G401 (cell line): ENCODE data around the gene TFEB. TPM values are rescaled to one million over a fixed set of nuclear protein-coding genes. Genes with fewer than 3 reads are reported as not detected.

Experiments
- DNase-seq: peaks from one replicate; pipeline ENCODE4 v3.0.0-alpha.2; 2015; ENCODE audit warnings: low spot score
- in situ Hi-C: cut with HindIII; loops from 2 replicates; pipeline ENCODE4 v1.10.0; 2016; ENCODE audit warnings: low sequenced_read_pairs, mixed read lengths
- total RNA-seq: library from RNA; depleted of rRNA; stranded (reverse); fragments of >200 nt; shearing (Covaris generic); gene quantifications from 2 replicates; pipeline ENCODE4 v1.2.3, GENCODE V29; 2014

Gene TFEB
- total RNA-seq, 1 experiment from 2014 or later: 9.8 TPM

DNA sequence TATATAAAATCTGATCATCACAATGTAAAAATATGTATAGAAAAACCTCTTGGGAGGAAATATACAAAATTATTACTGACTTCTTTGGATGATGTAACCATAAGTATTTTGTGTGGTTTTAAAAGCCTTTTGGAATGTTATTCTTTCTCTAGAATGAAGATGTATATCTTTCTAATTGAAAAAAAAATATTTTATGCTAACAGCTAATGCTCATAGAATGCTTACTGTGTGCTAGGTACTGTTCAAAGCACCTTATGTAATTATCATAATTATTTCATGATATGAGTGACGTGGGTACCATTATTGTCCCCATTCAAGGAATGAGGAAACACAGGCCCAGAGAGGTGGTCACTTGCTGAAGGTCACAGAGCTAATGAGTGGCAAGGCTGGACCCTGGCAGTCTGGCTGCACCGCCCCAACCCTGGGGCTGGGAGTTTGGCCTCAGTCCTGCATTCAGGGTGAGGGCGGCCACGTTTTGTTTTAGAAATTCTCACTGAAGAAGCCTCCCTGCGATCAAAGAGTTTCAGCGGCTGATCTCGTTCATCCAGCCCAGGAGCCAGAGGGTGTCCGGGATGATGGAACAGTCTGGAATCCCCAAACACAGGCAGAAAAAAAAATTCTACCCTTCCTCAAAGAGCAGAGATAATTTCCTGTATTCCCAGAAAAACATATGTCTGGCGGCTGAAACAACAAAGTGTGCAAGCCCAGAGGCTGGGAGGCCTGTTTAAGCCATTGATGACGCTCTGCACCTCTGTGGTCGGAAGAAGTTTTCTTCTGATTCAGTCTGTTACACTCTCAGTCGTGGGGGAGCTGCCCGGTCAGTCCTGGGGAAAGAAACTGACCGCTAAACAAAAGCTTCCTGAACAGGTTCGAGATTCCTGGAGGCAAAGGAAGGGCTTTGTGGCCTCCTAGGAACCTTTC, 37.3 kb downstream of the TFEB start:
- no peak for DNase-seq
- in situ Hi-C loops: no loop called here

DNA sequence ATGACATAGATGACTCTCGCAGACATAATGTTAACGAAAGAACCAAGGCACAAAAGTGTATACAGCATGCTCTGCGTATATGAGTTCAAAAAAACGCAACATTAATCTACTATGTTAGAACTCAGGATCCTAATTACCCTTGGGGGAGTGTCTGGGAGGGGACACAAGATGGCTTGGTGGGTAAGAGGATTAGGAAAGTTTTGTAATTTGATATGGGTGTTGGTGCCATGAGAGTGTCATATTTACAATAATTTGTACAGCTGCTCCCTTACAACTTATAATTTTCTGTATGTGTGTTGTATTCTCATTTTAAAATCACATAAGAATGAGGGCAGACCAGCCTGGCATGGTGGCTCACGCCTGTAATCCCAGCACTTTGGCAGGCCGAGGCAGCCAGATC, 38.6 kb downstream of the TFEB start:
- in situ Hi-C loops: no loop called here
- no peak for DNase-seq

DNA sequence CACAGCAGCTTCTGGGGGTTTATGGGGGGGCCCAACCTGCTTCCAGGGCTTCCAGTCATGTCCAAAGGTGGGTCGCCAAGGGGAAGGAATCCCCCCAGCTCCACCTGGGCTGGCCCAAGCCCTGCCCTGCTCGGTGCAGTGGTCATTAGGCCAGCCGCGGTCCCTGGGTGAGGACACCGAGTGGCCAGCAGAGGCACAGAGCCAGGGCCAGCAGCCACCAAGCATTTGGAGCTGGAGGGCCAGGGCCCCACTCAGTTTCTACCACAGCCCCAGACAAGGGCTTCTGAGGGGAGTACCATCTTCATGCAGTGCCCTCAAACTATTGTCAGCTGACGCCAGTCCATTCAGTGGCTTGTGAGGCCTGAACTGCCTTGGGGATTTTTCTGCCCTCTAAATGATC, 39.6 kb downstream of the TFEB start:
- in situ Hi-C loops: no loop called here

DNA sequence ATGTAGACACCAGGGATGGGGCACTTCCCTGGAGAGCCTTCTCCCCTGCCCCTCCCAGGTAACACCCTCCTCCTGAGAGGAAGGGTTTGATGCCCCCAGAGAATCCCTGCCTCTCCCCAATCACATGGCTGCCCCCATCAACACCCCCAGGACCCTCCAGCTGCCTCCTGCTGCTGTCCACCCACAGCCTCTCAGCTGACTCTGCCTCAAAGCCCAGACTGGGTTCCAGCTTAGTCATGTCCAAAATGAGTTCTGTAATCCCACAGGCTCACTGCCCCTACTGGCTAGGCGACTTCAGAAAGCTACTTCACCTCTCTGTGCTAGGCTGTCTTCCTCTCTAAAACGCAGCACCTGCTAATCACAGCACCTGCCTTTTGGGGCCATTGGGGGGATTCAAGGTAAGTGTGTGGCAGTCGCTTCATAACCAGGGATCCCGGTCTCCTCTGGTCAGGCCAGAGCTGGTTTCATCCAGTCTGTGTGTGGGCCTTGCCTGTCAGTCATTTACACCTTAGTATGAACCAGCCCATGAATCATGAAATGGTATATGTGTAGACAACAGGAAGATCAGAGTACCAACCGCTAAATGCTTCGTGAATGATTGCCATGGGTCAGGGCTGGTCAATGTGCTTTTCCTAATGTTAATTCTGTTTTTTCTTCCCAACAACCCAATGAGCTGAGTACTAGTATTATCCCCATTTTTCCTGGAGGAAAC, 40.4 kb downstream of the TFEB start:
- DNase-seq: no peak
- in situ Hi-C loops: no loop called here

More for the DNA sequence above, 39.6 kb downstream of the TFEB start:
- no peak for DNase-seq

DNA sequence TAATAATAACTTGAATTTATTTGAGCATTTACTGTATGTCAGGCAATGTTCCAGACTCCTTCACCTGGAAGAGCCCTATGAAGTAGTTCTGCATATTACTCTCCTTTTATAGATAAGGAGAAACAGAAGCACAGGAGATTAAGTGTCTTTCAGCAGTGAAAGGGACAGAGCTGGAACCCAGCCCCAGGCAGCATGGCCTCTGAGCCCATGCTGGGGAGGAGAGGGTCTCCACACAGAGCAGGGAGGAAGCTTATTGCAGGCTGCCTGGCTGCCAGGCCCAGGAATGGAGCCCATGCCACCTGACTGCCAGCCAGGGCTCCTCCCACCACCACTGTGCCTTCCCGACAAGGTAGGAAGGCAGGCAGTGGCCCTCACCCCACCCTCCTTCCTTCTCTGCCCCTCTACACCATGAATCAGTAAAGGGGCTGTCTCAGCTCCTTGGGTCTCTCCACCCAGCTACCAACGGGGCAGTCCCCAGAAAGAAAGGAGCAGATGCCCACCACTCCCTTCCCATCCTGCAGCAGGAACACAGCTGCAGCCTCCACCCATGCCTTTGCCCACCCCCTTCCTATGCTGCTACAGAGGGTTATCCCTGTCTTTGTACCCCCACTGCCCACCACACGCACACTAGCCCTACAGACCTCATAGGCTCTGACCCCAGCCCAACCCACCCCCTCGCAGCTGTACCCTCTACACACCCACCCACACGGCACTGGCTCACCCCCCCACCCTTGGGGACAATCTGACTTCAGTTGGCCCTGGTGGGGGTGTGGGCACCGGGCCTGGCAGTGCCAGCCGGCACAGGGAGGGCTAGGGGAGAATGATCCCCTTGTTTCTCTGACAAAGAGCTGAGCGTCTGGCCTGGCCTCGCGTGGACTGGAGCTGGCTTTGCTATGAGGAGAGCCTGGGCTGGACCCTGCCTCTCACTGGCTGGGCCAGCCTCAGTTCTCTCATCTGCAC, 41.8 kb downstream of the TFEB start:
- no peak for DNase-seq
- in situ Hi-C loops: no loop called here

DNA sequence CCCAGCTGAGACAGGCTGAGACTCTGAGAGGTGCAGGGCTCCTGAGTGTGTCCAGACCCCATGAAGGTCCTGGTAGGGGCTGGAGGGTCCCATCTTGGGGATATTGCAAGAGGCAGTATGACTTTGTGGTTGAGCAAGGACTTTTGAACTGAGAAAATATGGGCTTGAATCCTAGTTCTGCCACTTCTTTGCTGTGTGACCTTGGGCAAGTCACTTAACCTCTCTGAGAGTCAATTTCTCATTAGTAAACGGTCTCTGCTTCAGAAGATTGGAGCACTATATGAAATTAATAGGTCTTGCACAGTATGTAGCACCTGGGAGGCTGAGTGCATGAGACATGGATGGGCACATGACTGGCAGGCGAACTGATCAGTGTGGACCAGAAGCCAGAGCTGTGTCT, 42.7 kb downstream of the TFEB start:
- in situ Hi-C loops: no loop called here
- no peak for DNase-seq

DNA sequence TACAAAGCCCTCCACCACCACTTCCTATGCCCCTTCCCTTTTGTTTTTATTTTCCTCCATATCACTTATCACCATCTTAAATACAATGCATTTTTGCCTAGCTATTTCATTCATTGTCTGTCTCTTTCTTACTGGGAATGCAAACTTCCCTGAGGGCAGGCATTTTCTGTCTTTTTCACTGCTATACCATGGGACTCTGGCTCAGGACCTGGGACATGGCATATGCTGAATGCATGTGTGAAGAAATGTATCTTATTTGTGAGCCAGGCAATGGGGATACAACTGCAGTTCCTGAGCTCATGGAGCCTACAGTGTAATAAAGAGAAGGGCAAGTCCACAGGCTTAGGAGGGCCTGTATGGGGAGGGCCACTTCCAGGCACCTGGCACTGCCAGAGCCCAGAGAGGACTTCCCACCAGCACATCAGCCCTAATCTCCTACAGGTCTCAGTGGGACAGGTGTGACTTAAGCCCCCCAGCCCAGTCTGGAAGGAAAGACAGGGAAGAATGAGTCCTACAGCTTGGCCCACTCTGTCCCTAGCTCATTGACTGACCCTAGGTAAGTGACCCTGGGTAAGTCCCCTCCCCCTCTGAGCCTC, 43.2 kb downstream of the TFEB start:
- DNase-seq: no peak
- in situ Hi-C loops: no loop called here

DNA sequence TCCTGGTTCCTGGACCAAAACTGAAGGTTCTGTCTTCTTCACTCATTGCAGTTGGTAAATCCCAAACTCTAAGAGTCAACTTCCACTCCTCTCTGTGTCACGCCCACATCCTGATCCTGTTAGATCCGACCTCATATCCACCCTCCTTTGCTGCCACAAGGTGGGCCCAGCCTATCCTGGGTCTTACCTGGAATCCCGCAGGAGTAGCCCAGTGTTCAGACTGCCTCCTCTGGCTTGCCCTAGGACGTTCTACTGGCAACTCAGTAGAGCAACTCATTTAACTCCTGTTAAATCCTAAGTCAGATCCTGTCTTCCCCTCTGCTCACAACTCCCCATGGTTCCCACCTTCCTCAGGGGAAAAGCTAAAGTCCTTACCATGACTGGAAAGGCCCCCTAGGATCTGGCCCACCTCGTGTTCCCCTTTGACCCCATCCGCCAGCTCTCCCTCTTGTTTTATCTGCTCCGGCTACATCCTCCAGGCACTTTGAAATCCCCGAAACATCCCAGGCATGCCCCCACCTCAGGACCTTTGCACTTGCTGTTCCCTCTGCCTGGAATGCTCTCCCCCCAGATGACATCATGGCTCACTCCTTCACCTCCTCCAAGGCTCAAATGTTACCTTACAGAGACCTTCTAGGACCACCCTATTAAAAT, 43.9 kb downstream of the TFEB start:
- in situ Hi-C loops: no loop called here
- DNase-seq: no peak

DNA sequence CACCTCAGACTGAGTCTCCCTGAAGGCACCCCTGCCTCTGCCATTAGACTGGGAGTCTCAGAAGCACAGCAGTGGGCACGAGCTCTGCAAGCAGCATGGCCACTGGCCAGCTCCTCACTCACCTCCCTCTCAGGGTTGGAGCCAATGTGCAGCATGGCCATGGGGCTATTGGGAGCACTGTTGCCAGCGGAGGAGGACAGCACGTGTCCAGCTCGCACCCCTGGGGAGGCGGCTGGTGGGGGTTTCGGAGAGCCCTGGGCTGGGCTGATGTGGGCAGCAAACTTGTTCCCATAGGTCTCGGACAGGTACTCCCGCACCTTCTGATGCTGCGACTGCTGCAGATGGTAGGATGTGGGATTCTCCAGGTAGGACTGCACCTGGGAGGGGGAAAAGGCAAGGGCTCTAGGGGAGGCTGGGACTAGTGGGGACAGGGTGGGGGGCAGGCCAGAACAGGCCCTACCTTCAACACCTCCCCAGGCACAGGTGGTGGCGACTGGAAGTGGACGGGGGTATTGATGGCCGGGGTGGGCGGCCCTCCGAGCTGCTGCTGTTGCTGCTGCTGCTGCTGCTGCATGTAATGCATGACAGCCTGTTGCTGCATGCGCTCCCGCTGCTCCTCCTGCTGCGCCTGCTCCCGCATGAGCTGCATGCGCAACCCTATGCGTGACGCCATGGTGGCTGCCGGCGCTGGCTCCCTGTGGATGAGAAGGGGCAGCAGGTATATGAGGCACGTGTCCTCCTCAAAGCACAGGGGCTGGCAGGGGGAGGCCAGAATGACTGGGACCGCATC, 44.7 kb downstream of the TFEB start:
- in situ Hi-C loops: no loop called here

DNA sequence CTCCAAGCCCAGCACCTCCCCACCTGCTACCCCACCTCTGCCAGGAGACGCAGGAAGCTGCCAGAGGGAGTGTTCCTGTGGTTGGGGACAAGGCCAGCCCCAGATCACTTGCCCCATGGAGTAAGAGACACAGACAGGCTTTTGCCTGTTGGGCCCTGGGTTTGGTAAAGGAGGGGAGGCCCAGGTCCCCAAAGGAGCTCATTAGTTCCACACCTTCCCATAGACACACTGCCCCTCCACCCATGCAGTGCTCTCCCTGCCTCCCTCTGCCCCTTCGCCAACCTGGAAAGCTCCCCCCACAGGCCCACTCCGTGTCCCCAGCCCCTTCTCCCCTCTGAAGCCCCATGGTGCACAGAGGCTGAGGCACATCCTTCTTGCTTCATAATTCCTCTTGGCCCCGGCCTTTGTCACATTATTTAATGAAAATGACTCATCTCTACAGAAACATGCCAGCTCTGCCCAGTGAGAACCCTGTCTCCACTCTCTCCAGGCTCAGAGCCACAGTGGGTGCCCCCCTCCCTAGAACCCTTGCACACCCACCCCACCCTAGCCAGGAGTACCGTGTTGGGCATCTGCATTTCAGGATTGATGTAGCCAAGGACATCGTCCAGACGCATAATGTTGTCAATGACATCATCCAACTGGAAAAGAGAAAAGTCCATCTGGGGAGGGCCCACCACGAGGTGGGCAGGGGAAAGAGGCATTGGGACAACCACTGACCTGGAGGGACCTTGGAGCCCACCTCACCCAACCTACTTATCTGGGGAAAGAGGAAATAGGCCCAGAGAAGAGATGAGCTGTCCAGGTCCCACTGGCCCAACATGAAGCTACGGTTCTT, 46.0 kb downstream of the TFEB start:
- no peak for DNase-seq
- in situ Hi-C loops: no loop called here

More for the DNA sequence above, 44.7 kb downstream of the TFEB start:
- no peak for DNase-seq

DNA sequence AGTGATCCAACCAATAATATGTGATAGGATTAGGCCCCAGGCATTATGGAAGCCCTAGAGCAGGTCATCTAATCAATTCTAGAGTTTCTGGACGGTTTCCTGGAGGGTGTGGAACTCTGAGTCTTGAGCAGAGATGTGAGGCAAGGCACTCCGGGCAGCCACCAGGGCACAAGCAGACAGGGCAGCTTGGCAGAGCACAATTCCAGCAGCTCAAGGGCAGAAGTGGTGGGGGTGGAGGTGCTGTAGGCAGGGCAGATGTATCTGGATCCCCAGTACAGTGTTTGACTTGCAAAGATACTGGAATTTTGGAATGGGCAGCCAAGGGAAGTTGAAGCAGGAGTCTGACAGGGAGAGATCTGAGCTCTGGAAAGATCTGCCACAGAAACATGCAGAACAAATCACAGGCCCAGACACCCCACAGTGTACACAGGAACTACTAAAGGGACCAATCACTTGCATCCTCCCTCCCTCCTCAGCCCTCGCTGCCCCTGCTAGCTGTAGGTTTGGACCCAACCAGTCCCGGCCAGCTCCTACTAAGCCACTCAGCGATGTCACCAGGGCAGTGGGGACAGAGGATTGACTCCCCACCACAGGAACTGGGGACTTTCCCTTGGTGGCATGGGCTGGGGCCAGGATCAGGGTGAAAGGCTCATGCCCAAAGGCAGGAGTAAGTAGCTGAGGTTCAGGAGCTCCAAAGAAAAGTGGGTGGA, 47.0 kb downstream of the TFEB start:
- DNase-seq: no peak
- in situ Hi-C loops: no loop called here

DNA sequence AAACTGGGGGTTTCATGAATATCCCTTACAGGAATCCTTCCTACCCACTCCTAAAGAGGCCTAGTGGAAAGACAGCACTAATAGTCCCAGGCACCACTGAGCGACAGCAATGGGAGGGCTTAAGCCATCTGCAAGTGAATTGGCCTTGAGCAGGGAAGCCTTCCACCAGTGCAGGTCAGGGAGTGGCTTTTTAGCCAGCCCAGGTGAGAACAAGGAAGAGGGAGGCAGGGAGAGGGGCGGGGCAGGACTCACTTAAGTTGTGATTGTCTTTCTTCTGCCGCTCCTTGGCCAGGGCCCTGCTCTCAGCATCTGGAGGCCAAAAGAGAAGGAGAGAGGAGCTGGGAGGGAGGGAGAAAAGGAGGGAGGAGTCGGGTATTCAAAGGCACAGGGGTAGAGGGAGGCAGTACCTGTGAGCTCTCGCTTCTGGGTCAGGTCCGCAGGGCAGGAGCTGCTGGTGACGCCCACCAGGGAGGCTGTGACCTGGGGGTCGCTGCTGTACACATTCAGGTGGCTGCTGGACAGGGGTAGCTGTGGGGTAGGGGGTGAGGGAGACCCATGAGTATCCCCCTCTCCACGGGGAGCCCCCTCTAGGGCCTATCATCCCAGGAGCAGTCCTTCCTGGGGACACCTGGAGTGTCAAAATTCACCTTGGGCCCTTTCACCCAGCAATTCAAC, 47.8 kb downstream of the TFEB start:
- in situ Hi-C loops: no loop called here
- no peak for DNase-seq

DNA sequence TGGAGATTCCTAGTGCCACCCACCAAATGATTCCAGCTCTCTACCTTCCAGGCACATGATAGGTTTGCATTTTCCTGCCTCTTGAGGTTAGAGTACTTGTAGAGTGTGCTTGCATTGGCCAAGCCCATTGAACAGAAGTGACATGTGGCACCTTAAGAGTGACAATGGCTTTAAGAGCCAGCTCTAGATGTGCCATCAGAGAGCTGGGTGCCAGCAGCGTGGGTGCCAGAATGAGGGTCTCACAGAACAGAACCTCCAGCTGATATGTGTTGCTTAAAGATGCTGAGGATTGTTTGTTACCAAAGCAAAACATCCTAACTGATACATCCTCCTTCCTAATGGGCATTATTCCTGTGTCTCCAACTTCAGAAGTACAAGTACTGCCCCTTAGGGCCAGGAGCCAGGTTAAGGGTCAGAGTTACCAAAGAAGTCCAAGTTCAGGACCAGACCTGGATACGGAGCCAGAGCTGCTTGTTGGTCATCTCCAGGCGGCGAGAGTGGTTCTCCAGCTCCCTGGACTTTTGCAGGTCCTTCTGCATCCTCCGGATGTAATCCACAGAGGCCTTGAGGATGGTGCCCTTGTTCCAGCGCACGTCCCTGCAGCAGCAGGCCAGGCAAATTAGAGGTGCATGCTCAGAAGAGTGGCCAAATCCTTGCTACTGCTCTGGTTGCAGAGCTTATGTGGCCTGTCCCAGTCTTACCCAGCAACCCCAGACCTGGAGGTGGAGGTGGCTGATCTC, 49.6 kb downstream of the TFEB start:
- DNase-seq: no peak
- in situ Hi-C loops: no loop called here

DNA sequence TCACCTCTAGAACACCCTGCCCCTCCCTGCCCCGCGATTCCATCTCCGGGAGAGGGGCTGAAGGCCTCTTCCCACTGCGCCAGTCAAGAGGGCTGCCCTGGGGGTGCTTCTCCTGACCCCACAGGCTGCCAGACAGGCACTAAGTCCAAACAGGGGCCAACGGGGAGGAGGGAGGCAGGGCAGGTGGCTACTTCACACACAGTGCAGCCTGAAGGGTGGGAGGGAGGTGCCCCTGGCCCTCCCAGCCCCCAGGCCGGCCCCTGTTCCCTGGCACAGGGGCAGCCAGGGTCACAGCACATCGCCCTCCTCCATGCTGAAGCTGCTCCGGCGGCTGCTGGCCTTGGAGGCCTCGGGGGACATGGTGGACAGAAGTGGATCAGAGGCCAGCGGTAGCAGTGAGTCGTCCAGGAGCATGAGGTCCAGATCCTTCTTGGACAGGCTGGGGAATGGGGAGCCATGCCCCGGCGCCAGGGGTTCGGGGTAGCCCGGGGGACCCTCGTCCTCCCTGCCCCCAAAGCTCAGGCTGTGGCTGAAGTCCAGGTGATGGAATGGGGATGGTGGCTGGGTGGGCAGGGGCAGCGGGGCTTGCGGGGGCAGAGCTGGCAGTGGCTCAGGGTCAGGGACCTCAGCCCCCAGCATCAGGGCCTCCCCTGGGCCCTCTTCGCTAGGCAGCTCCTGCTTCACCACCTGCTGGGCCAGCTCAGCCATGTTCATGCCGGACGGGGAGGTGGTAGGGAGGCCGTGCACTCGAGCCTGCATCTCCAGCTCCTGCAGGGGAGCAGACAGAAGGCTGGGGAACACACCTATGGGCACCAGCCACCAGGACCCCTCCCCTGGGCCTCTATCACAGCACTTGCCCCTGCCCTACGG, 50.9 kb downstream of the TFEB start:
- in situ Hi-C loops: no loop called here
- no peak for DNase-seq
